Measurements from ENCODE around the gene FAM184B. TPM values are rescaled to one million over a fixed set of nuclear protein-coding genes. Genes with fewer than 3 reads are reported as not detected.

FAM184B gene
- total RNA-seq, 2 donors from 2014 or later, result not detected

DNA sequence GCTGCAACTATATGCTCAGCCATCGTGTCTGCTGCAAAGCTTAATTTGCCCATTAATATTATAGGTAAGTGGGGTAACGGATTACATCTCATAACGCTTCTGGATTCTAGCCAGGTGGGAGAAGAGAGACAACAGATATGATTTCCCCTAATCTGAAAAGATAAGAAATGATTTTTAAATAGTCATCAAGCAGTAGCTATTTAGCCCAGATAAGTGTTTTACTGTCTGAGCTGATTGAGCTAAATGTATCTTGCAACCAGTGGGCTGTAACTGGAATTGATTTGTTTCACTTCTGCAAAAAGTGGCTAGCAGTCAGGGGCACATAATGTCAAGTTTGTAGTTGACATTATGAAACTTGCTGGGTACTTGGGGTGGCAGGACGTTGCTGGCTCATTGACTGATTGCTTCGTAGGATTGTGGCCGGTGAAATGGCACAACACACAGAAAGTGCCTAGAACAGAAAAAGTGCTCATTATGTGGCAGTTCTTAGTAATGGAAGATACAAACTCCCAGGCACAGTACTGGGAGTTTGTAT is 185.9 kb downstream of the FAM184B start:
- H3K4me1 ChIP-seq, result no peaks in the 10 kb centered on the region
- H3K4me3 ChIP-seq, result no peak overlapping the region
- H3K27me3 ChIP-seq, result no peaks in the 10 kb centered on the region
- H3K9me3 ChIP-seq, result no peaks in the 10 kb centered on the region
- H3K36me3 ChIP-seq, result peaks cover 71% of the 10 kb centered on the region
- no peak for DNase-seq (ENCODE audit: low spot score)
- TF ChIP-seq CTCF (IDR thresholded peaks at IDR 0.05), result no peak
- H3K27ac ChIP-seq, result no peak overlapping the region

- peaks cover 72% of the 10 kb centered on the region for H3K36me3 ChIP-seq
- DNase-seq (ENCODE audit: low spot score), result no peak
- TF ChIP-seq CTCF (IDR thresholded peaks at IDR 0.05), result no peak
- no peak overlapping the region for H3K27ac ChIP-seq
- no peaks in the 10 kb centered on the region for H3K27me3 ChIP-seq
- H3K9me3 ChIP-seq, result no peaks in the 10 kb centered on the region
- H3K4me1 ChIP-seq, result no peaks in the 10 kb centered on the region
- H3K4me3 ChIP-seq, result no peak overlapping the region
These were observed 192.1 kb downstream of the FAM184B start for GRCh38 chr4:17589355-17589754.

GRCh38 chr4:17587094-17587822 is 194.2 kb downstream of the FAM184B start:
- Histone ChIP-seq H3K36me3 (peaks cover 87% of the 10 kb centered on the region), H3K27ac (no peak overlapping the region), H3K4me1 (no peaks in the 10 kb centered on the region), H3K4me3 (no peak overlapping the region), H3K9me3 (no peaks in the 10 kb centered on the region), H3K27me3 (no peaks in the 10 kb centered on the region)
- DNase-seq (ENCODE audit: low spot score), result no peak
- no peak for TF ChIP-seq CTCF (IDR thresholded peaks at IDR 0.05)

GRCh38 chr4:17584521-17585213 is 196.8 kb downstream of the FAM184B start:
- Histone ChIP-seq H3K27ac (no peak overlapping the region), H3K4me3 (no peak overlapping the region), H3K4me1 (peaks cover 0 to 15% of the 10 kb centered on the region in 2 donors), H3K36me3 (peaks cover 80% of the 10 kb centered on the region), H3K9me3 (no peaks in the 10 kb centered on the region), H3K27me3 (no peaks in the 10 kb centered on the region)
- TF ChIP-seq CTCF (IDR thresholded peaks at IDR 0.05), result no peak
- no peak for DNase-seq (ENCODE audit: low spot score)

- Histone ChIP-seq H3K9me3 (no peaks in the 10 kb centered on the region), H3K27me3 (no peaks in the 10 kb centered on the region), H3K4me3 (no peak overlapping the region), H3K27ac (no peak overlapping the region), H3K4me1 (peaks cover 0 to 19% of the 10 kb centered on the region in 2 donors), H3K36me3 (peaks cover 72% of the 10 kb centered on the region)
- no peak for TF ChIP-seq CTCF (IDR thresholded peaks at IDR 0.05)
- no peak for DNase-seq (ENCODE audit: low spot score)
These were observed 197.5 kb downstream of the FAM184B start for GRCh38 chr4:17583941-17584340.
